PFSK-1 (cell line): ENCODE results near the gene CES2.

Source experiments
- FOXP2 ChIP-seq: optimal IDR thresholded peaks from 2 replicates; pipeline ENCODE3; 2011; ENCODE audit warnings: borderline replicate concordance, control low read depth, inconsistent platforms; ENCODE audit not compliant: insufficient read depth; ENCODE audit errors: extremely low read length, extremely low read depth
- POLR2AphosphoS5 ChIP-seq: IDR thresholded peaks from 2 replicates; pipeline ENCODE4 v1.6.1; 2012; ENCODE audit warnings: low read depth, mild to moderate bottlenecking, control low read depth, low read length, moderate library complexity
- REST ChIP-seq, 2 experiments: IDR thresholded peaks; 2 replicates each; pipeline versions ENCODE4 v1.6.1 to v1.8.0; 2011 to 2012; ENCODE audit warnings: low read depth in 2 of 2, low read length in 2 of 2, control low read depth in 1 of 2, inconsistent platforms in 1 of 2, mild to moderate bottlenecking in 1 of 2, moderate library complexity in 1 of 2; ENCODE audit not compliant: insufficient read depth in 1 of 2
- SIN3A ChIP-seq: IDR thresholded peaks from 2 replicates; pipeline ENCODE4 v1.6.1; 2012; ENCODE audit warnings: mild to moderate bottlenecking, low read length, moderate library complexity, borderline replicate concordance; ENCODE audit not compliant: insufficient read depth
- TAF1 ChIP-seq: IDR thresholded peaks from 2 replicates; pipeline ENCODE4 v1.6.1; 2012; ENCODE audit warnings: low read length, control low read depth, borderline replicate concordance; ENCODE audit not compliant: insufficient read depth

Gene CES2

GRCh38 chr16:66944054-66944441, 8.7 kb downstream of the CES2 start:
- TF ChIP-seq FOXP2 (no peak), POLR2AphosphoS5 (no peak), SIN3A (no peak), TAF1 (no peak), REST (IDR thresholded peaks at IDR 0.05; ENCODE audit: insufficient read depth in 1 of 2, low read depth in 2 of 2, low read length in 2 of 2) (no peak)

- TF ChIP-seq POLR2AphosphoS5 (no peak), TAF1 (no peak), REST (IDR thresholded peaks at IDR 0.05; ENCODE audit: insufficient read depth in 1 of 2, low read depth in 2 of 2, low read length in 2 of 2) (no peak), SIN3A (no peak), FOXP2 (no peak)
Observed at GRCh38 chr16:66945939-66946338, 10.6 kb downstream of the CES2 start.

- TF ChIP-seq FOXP2 (no peak), REST (IDR thresholded peaks at IDR 0.05; ENCODE audit: insufficient read depth in 1 of 2, low read depth in 2 of 2, low read length in 2 of 2) (no peak), SIN3A (no peak), POLR2AphosphoS5 (no peak), TAF1 (no peak)
Observed at GRCh38 chr16:66946541-66946940, 11.2 kb downstream of the CES2 start.

GRCh38 chr16:66946974-66947301, 11.6 kb downstream of the CES2 start:
- no peak for TF ChIP-seq SIN3A
- no peak for TF ChIP-seq FOXP2
- TF ChIP-seq TAF1 = no peak
- no peak for TF ChIP-seq POLR2AphosphoS5
- no peak for TF ChIP-seq REST (IDR thresholded peaks at IDR 0.05; ENCODE audit: insufficient read depth in 1 of 2, low read depth in 2 of 2, low read length in 2 of 2)

- TF ChIP-seq SIN3A (no peak), TAF1 (no peak), POLR2AphosphoS5 (no peak), REST (IDR thresholded peaks at IDR 0.05; ENCODE audit: insufficient read depth in 1 of 2, low read depth in 2 of 2, low read length in 2 of 2) (no peak), FOXP2 (no peak)
Observed at GRCh38 chr16:66947302-66948065, 12.2 kb downstream of the CES2 start.
